Inferior parietal cortex (tissue), 1 donor: ENCODE measurements around the gene ANKMY1.

Source experiments
- DNase-seq: peaks from one replicate; pipeline ENCODE4 v3.0.0-alpha.2; 2016; ENCODE audit errors: extremely low spot score

ANKMY1 gene

DNA sequence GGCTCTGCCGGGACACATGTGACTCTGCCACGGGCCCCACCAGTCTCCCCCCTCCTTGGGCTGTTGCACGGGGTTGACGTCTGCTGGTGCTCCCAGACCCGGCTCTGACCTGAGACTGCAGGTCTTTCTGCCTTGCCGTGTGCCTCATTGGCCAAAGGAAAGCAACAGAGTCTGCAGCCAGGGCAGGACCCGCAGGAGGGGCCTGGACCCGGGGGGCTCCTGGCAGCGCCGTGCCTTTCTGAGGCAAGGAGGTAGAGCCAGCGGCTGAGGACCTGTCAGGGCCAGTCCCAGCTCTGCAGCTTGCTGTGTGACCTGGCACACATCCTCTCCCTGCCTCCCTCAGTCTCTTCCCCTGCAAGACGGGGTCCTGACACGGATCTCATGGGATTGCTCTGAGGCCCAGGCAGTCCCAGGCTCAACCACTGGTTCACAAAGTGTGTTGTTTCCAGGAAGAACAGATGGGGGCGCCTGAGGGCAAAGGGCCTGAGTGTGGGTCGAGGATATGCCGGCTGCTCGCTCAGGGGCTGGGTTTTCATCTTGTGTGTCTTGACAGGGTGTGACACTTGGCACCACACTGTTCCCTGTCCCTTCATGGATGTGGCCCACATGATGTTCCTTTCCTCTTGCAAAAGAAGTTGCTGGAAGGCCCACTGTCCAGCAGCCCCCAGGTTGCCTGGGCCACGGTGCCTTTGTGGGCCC, 37.7 kb upstream of the ANKMY1 start:
- no peak for DNase-seq

DNA sequence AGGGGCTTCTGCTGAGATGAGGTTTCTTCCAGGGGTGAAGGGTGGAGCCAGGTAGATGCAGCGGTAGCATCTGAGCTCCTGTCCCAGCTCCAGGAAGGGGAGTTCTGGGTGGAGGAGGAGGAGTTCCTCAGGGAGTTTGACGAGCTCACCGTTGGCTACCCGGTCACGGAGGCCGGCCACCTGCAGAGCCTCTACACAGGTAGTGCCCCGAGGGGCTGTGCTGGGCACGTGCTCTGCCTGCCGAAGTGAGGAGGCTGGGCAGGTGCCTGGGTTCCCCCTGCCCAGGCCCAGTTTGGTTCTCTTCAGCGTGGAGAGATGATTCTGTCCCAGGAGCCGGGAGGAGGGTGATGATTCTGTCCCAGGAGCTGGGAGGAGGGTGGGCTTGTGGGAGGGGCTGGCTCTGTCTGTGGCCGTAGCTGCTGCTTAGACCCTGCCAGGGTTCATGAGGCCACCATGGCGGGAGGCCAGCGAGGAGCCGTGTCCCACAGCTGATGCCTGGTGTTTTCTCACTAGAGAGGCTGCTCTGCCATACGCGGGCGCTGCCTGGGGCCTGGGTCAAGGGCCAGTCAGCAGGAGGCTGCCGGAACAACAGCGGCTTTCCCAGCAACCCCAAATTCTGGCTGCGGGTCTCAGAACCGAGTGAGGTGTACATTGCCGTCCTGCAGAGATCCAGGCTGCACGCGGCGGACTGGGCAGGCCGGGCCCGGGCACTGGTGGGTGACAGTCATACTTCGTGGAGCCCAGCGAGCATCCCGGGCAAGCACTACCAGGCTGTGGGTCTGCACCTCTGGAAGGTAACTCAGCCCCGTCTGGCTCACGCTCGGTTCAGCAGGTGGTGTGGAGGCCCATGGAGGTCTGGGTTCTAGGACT, 37.0 kb upstream of the ANKMY1 start:
- DNase-seq: no peak

DNA sequence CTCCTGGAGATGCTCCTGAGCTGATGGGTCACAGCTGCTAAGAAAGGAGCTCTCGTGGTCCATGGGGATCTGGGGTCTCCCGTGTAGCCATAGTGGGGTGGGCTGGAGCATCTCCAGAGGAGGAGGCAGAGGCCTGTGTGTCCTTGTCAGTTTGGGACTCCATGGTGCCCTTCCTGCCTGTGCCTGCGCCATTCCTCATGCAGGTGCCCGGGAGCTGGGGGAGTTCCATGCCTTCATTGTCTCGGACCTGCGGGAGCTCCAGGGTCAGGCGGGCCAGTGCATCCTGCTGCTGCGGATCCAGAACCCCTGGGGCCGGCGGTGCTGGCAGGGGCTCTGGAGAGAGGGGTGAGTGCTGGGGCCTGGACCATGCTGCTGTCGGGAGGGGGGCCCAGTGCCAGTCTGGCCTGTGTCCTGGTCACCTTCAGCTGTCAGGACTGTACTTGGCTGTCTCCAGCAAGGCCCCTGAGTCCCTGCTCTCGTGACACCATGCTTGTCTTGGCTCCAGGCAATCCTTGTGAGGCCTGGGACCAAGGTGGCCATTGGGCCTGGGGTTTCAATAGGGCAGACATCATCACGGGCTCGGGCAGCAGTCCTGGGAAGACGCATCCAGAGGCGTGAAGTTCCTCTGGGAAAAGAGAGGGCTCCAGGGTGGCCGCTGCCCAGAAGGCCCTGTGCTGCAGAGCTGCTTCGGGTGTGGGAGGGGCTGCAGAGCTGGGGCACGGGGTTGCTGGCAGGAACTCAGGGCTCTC, 36.1 kb upstream of the ANKMY1 start:
- no peak for DNase-seq

DNA sequence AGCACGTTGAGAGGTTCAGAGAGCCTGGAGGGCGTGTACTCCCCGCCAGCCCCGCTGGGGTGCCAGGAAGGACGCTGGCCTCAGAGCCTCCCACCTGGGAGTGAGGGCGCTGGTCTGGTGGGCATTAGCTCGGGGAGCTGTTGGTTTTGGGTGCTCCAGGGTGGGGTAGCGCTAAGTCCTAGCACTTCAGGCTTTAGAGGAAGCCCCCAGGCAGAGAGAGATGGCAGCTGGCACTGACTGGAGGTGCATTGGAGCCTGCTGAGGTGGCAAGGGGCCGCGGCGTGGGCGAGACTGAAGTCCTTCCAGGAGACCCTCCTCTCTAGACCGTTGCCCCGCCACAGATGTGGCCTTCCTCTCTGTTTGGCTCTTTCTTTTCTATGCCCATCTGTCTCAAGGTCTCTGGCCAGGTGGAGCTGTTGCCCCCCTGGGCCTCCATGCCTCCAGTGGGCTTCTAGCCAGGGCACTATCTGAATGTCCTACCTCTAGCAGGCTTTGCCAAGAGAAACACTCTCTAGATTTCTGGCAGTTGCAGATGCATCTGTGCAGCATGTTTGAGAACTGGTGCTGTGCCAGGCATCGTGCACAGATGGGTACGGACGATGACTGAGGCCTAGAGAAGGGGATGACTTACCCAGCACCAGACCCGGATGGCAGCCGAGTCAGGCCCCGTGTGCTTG, 35.4 kb upstream of the ANKMY1 start:
- DNase-seq: no peak

DNA sequence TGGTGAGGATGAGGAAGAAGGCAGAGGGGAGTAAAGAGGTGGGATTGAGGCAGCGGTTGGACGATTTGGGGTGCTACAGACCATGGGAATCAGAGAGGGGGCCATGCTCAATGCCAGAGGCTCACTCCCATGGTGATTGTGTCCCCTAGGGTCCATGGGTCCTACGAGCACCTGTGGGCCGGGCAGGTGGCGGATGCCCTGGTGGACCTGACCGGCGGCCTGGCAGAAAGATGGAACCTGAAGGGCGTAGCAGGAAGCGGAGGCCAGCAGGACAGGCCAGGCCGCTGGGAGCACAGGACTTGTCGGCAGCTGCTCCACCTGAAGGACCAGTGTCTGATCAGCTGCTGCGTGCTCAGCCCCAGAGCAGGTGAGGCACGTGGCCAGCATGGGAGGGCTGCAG, 34.0 kb upstream of the ANKMY1 start:
- no peak for DNase-seq

DNA sequence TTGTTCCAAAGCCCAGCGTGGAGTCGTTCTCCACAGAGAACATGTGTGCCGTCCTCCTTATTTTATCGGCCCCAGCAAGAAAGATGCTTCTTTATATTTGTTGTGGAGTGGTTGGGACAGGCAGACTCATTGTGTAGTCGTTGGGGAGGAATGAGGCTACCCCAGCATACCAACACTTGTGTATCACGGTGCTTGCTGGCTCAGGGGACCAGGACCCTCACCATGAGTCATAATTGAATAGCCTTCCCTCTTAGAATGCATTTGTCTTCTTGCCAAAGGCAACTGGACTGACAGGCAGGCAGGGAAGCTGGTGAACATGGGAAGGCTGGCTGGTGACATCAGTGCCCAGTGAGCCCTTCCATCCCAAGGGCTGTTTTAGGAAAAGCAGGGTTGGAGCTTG, 33.4 kb upstream of the ANKMY1 start:
- DNase-seq: no peak

DNA sequence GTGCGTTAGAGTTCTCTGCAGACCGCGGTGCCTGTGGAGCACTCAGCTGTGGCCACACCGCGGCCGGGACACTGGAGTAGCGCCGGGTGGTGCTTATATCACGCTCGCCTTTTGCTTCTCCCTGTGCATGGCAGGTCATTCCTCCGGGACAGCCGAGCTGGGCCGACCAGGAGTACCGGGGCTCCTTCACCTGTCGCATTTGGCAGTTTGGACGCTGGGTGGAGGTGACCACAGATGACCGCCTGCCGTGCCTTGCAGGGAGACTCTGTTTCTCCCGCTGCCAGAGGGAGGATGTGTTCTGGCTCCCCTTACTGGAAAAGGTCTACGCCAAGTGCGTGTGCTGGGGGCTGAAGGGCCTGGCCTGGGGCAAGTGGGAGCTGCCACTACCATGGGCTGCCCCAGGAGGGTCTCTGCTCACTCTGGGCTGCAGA, 32.9 kb upstream of the ANKMY1 start:
- DNase-seq: no peak

DNA sequence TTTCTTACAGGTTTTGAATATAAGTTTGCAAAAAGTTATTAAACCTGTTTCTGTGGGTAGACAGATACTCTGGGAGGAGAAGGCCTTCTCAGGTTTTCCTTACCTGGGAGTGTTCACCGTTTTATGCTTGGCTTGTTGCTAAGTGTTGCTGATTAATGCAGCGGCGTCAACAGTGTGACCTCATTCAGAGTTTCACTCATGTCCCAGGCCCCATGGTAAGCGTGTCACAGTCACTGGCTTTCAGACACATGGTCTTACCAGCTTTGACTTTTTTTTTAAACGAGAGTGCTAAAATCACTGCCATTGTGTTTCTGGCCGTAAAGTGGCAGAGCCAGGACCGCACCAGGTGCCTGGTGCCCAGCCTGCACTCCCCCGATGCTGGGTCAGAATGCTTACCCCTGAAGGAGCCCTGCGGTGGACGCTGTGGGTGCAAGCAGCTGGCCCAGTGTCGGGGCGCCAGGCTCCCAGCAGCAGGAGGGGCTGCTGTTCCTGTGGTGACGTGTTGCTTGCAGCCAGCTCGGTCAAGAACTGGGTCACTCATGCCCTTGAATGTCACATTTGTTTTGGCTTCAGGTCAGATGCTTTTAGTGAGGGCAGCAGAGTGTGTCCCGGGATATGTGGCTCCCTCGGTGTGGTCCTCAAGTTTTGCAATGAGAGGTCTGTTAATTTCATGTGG, 32.2 kb upstream of the ANKMY1 start:
- DNase-seq: no peak

DNA sequence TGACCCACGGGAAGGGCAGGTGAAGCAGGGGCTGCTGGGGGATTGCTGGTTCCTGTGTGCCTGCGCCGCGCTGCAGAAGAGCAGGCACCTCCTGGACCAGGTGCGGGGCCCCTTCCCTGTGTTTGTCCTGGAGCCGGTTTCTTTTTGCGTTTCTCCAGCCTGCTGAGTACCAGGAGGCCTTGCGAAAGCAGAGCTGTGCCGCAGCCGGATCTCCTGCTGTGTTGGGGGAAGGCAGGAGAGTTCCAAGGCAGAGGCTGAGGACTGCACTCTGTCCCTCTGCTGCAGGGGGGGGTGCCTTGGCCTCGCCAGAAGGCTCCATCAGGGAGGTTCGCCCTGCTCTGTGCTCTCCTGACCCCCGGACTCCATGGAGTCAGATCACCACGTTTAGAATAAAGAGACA, 31.6 kb upstream of the ANKMY1 start:
- no peak for DNase-seq

DNA sequence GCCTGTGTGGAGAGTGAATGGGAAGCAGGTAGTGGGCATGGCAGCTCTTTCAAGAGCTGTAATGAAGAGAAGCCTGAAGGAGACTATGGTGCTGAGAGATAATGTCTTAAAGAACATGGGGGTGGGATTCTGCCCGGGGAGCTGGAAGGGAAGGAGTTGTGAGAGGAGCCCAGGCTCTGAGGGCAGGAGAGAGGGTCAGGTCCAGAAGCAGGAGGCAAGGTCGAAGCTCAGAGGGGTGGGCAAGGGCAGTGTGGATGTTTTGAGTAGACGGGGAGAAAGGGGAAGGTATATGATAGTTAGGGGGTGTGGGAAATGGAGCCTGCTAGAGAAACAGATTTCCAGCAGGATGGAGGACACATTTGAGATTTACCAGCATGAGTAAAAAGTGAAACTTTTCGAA, 30.9 kb upstream of the ANKMY1 start:
- no peak for DNase-seq

DNA sequence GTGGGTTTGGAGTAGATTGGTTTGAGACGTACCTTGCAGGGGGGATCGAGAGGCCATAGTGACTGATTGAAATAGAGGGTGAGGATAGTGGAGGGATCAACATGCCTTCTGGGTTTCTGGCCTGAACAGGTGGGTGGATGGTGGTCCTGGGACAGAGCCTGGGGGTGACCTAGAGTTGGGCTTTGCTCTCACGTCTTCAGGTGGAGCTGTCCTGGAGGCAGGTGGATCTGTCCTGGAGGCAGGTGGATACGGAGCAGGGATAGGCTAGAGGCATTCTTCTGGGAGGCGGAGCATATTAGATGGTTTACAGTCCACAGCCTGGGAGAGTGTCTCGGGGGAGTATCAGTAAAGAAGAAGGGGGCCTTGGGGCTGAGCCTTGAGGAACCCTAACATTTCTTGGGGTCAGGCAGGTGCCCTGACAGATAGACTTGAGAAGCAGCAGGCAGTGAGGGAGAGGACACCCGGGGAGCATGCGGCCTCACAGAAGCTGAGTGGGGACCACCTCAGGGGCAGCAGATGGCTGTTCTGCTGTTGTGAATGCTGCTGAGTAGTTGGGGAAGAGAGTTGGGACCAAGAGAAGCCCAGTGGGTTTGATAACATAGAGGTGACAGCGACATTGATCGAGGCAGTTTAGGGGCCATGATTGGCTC, 30.3 kb upstream of the ANKMY1 start:
- no peak for DNase-seq

DNA sequence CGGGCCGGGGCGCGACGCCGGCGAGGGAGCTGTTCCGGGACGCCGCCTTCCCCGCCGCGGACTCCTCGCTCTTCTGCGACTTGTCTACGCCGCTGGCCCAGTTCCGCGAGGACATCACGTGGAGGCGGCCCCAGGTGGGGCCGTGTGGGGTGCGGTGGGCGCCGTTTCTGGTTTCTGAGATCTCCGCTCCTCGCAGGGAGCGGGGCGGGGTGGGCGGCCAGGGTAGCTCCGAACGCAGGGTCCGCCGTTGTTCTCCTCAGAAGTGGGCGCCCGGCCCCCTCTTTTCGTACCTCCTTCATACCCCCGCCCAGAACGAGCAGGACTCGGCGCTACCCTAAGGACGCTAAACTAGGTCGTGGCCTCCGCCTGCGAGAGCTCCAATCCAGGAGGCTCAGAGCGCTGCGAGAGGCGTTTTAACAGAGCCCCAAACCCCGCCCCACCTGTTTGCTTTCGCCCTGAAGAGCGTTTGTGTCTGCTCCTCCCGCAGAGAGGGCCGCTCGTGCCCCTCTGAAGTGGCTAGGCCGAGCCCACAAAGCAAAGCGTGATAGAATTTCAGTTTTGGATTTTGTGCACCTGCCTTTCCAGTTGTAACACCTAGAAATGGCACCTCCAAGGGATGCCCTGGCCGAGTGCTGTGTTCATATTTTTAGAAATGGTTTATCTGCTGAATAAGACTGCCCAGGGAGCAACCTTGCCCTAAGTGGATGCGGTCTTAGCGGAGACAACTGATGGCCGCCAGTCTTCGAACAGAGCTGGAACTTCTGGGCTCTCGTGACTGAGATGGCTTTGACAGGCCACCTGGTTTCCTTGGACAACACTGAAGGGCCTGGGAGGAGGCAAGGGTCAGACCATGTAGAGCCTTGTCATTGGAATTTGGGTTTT, 29.4 kb upstream of the ANKMY1 start:
- no peak for DNase-seq

DNA sequence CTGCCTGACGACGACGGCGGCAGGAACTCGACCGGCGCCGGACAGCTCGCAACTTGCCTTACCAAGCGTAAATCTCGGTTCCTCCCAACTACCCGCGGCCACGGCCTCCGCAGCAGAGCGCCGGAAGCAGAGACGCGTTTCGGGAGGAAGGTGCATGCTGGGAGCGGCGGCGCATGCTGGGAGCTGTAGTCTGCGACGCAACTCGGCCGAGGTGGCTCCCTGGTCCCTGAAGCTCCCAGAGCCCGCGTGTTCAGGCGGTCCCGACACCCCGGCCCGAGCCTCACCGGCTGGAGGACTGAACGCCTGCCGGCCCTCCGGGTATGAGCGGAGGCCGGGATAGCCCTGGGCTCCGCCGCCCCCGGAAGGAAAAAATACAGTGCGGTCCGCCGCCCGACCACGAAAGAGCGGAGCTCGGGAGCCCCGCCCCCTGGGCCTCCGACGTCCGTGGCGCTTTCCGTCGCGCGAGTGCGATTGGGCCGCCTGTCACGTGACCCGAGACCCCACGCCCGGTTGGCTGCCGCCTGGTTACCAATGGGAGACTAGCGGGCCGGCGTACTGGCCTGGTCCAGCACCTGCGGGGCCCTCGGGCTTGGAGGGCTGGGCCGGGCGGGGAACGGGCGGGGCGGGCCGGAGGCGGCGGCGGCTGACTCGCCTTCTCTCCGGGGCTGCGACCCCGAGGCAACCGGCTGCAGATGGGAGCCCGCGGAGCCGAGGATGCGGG, 28.6 kb upstream of the ANKMY1 start, which contains the start of gene CAPN10:
CAPN10 (plus strand) TSS at position 537 of the 721 bp plus-strand sequence; CDS start at position 715, 178 bp downstream.
- DNase-seq: peak; percentile 96

DNA sequence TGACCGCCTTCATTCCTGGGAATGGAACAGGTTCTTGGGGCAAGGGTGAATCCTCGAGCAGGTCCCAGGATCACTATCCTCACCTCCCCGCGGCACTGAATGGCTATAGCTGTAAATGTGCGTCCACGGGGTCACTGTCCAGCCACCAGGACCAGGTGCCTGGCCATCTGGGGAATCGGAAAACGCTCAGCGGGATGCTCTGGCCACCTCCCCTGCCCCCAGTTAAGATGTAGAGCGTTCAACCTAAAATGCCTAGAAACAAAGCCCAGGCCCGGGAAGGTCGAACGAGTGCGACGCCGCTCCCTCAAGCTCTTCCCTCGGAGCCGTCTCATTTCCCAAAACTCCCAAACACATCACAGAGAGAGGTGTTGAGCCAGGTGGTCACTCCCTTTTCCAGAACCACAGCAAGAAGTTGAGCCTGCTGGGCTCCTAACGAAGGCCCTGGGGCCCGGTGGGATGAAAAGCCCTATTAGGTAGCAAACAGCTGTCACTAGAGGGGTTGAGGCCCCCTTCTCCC, 28.0 kb upstream of the ANKMY1 start:
- DNase-seq: no peak

DNA sequence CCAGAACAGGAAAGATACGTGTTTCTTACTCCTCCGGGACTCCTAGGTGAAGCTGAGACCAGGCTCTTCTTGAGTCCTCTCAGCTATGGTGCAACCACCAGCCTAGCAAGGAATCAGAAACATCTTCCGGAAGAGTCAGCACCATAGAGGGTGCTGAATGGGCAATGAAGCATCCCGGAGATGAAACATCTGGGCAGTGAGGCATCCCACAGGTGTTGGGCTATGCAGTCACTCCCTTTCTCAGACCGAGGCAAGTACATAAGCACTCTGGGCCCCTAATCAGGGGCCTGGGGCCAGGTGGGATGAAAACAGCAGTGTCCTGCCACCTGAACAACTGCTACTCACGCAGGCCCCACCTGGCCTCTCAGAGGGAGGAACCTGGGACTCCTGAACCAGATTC, 27.3 kb upstream of the ANKMY1 start:
- DNase-seq: no peak

DNA sequence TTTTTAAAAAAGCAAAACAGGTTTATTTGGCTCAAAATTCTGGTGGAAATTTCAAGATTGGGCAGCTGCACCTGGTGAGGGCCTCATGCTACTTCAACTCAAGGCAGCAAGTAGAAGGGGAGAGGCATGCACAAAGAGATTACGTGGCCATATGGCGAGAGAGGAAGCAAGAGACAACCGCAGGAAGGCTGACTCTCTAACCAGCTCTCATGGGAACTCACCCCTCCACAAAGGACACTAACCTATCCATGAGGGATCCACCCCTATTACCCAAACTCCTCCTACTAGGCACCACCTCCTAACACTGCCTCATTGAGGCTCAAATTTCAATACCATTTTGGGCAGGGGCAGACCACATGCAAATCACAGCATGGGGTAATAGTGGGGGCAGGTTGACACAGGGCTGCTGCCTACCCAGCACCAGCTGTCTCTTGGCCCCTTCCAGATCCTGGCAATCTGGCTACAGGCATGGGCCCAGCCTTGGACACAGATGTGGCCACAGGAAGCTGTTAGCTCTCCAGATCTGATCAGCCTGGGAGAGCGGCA, 26.8 kb upstream of the ANKMY1 start:
- no peak for DNase-seq

DNA sequence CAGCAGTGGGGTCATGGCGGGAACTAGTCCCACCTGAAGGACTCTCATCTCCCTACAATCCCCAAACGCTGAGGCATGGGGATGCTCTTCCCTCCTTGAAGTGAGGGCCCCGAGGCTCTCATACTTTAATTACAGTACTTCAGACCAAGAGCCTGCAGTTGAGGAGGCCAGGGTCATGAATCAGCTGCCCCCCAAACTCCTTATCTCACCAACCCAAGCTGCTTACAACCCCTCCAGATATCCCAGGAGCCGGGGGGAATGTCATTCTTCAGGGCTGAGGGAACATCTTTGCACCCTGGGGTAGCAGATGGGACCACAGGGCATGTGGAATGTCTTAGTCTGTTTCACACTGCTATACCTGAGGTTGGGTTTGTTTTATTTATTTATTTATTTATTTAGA, 26.0 kb upstream of the ANKMY1 start:
- no peak for DNase-seq

DNA sequence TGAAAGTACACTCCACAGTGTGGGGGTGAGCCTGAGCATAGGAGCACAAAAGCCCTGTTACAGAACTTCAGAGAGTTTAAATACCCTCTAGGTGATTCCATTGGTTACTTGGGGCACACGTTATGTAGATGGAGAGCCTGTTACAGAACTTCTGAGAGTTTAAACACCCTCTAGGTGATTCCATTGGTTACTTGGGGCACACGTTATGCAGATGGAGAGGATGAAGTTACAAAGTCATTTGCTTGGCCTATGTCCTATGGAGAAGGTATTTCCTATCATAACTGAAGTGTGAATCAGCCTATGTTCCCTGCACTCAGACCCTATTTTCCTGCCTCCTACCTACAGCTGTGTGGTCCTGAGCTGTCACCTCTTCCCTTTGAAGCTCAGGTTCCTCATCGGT, 25.0 kb upstream of the ANKMY1 start:
- no peak for DNase-seq

DNA sequence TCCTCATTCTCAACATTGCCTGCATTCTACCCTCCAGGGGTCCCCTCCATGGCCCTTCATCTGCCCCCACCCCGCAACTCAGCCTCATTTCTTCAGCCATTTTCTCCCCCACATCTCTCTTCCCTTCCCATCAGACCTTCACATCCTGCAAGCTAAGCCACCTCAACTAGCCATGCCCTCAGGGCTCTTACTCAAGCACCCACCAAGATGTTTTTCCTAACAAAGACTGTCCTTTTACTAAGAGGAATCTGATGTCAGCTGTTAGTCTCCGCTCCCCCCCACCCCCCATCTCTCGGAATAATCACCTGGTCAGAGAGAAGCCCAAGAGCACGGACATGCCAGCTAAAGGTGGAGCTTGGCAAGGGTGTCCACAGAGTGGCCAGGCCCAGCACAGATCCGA, 24.0 kb upstream of the ANKMY1 start:
- DNase-seq: no peak
